Measurements from ENCODE around the gene MICAL3. TPM values are rescaled to one million over a fixed set of nuclear protein-coding genes. Genes with fewer than 3 reads are reported as not detected.

MICAL3 gene
- total and polyA plus RNA-seq, 9 of the 15 experiments (the other 6 are each of a cell fraction or from before 2014, with no cell fraction given): 0.53 to 32.1 (median 12.3) TPM

DNA sequence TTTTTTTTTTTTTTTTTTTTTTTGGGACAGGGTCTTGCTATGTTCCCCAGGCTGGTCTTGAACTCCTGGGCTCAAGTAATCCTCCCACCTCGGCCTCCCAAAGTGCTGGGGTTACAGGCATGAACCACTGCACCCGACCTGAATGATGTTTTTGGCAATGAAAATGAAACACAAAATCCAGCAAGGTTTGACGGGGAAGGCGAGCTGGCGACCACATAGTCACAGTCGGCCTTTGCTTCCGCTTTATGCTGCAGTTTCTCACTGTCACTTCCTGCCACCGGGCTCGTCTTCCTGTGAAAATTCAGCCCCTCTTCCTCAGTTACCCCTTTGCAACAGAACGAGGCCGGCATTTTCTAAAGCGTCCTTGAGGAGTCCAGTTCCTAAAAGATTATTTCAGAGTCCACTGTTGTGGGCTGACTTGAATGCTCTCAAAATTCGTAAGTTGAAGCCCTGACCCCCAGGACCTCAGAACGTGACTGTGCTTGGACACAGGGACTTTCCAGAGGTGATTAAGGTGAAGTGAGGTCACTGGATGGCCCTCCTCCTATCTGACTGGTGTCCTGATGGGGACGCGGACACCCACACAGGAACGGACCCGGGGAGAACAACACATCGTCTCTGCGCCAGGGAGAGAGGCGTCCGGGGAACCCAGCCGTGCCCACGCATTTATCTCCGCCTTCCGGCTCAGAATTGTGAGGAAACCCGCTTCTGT is 247.2 kb downstream of the MICAL3 start (continued):
- TF ChIP-seq, protein P1, sequence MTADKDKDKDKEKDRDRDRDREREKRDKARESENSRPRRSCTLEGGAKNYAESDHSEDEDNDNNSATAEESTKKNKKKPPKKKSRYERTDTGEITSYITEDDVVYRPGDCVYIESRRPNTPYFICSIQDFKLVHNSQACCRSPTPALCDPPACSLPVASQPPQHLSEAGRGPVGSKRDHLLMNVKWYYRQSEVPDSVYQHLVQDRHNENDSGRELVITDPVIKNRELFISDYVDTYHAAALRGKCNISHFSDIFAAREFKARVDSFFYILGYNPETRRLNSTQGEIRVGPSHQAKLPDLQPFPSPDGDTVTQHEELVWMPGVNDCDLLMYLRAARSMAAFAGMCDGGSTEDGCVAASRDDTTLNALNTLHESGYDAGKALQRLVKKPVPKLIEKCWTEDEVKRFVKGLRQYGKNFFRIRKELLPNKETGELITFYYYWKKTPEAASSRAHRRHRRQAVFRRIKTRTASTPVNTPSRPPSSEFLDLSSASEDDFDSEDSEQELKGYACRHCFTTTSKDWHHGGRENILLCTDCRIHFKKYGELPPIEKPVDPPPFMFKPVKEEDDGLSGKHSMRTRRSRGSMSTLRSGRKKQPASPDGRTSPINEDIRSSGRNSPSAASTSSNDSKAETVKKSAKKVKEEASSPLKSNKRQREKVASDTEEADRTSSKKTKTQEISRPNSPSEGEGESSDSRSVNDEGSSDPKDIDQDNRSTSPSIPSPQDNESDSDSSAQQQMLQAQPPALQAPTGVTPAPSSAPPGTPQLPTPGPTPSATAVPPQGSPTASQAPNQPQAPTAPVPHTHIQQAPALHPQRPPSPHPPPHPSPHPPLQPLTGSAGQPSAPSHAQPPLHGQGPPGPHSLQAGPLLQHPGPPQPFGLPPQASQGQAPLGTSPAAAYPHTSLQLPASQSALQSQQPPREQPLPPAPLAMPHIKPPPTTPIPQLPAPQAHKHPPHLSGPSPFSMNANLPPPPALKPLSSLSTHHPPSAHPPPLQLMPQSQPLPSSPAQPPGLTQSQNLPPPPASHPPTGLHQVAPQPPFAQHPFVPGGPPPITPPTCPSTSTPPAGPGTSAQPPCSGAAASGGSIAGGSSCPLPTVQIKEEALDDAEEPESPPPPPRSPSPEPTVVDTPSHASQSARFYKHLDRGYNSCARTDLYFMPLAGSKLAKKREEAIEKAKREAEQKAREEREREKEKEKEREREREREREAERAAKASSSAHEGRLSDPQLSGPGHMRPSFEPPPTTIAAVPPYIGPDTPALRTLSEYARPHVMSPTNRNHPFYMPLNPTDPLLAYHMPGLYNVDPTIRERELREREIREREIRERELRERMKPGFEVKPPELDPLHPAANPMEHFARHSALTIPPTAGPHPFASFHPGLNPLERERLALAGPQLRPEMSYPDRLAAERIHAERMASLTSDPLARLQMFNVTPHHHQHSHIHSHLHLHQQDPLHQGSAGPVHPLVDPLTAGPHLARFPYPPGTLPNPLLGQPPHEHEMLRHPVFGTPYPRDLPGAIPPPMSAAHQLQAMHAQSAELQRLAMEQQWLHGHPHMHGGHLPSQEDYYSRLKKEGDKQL (CRISPR knock-in tag; IDR thresholded peaks at IDR 0.05; ENCODE audit: borderline replicate concordance): no peak
- TF ChIP-seq HMG20A (CRISPR knock-in tag; conservative IDR thresholded peaks at IDR 0.05) (no peak), KDM5B (IDR thresholded peaks at IDR 0.05; ENCODE audit: insufficient replicate concordance, low read depth, low read length) (peak; percentile 56), MTA1 (IDR thresholded peaks at IDR 0.05; ENCODE audit: borderline replicate concordance) (no peak), CTBP1 (IDR thresholded peaks at IDR 0.05; ENCODE audit: borderline replicate concordance) (0 out of 2 replicates have a peak, but pooled peaks have one; percentile 41), RFX5 (IDR thresholded peaks at IDR 0.05; ENCODE audit: low read depth, low read length) (no peak), ESRRA (IDR thresholded peaks at IDR 0.05; ENCODE audit: borderline replicate concordance, low read depth) (0 out of 2 replicates have a peak, but pooled peaks have one; percentile 39), ELF1 (tag; IDR thresholded peaks at IDR 0.05) (peak; percentile 57; the same call in 1 of the 2 replicates)
- TF ChIP-seq, protein P2, sequence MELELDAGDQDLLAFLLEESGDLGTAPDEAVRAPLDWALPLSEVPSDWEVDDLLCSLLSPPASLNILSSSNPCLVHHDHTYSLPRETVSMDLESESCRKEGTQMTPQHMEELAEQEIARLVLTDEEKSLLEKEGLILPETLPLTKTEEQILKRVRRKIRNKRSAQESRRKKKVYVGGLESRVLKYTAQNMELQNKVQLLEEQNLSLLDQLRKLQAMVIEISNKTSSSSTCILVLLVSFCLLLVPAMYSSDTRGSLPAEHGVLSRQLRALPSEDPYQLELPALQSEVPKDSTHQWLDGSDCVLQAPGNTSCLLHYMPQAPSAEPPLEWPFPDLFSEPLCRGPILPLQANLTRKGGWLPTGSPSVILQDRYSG (tag; conservative IDR thresholded peaks at IDR 0.05; ENCODE audit: low read depth): no peak
- TF ChIP-seq, protein P3, sequence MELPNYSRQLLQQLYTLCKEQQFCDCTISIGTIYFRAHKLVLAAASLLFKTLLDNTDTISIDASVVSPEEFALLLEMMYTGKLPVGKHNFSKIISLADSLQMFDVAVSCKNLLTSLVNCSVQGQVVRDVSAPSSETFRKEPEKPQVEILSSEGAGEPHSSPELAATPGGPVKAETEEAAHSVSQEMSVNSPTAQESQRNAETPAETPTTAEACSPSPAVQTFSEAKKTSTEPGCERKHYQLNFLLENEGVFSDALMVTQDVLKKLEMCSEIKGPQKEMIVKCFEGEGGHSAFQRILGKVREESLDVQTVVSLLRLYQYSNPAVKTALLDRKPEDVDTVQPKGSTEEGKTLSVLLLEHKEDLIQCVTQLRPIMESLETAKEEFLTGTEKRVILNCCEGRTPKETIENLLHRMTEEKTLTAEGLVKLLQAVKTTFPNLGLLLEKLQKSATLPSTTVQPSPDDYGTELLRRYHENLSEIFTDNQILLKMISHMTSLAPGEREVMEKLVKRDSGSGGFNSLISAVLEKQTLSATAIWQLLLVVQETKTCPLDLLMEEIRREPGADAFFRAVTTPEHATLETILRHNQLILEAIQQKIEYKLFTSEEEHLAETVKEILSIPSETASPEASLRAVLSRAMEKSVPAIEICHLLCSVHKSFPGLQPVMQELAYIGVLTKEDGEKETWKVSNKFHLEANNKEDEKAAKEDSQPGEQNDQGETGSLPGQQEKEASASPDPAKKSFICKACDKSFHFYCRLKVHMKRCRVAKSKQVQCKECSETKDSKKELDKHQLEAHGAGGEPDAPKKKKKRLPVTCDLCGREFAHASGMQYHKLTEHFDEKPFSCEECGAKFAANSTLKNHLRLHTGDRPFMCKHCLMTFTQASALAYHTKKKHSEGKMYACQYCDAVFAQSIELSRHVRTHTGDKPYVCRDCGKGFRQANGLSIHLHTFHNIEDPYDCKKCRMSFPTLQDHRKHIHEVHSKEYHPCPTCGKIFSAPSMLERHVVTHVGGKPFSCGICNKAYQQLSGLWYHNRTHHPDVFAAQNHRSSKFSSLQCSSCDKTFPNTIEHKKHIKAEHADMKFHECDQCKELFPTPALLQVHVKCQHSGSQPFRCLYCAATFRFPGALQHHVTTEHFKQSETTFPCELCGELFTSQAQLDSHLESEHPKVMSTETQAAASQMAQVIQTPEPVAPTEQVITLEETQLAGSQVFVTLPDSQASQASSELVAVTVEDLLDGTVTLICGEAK (IDR thresholded peaks at IDR 0.05): peak; percentile 75
- TF ChIP-seq, protein P3 (CRISPR knock-in tag; IDR thresholded peaks at IDR 0.05): no peak

All from K562 (cell line).